Loucy (cell line): ENCODE results near the gene MEST.

ENCODE experiments used
- H2AFZ ChIP-seq: fragments of 200-600 bp; sonication (generic); 2 replicates; pipeline ENCODE4 v1.6.0; 2016; ENCODE audit warnings: antibody characterized with exemption, mild to moderate bottlenecking, low read length, moderate library complexity
- H3F3A ChIP-seq: fragments of 200-600 bp; 2 replicates; pipeline ENCODE4 v1.6.0; 2016; ENCODE audit warnings: antibody characterized with exemption, low read depth, mild to moderate bottlenecking
- H3K27me3 ChIP-seq: fragments of 200-600 bp; sonication (generic); 2 replicates; pipeline ENCODE4 v1.6.1; 2014; ENCODE audit warnings: low read length, mild to moderate bottlenecking; ENCODE audit not compliant: insufficient read depth, poor library complexity, severe bottlenecking
- H3K36me3 ChIP-seq: fragments of 200-600 bp; sonication (generic); 2 replicates; pipeline ENCODE4 v1.6.1; 2016; ENCODE audit warnings: low read length; ENCODE audit not compliant: insufficient read depth
- H3K4me1 ChIP-seq: fragments of 200-600 bp; sonication (generic); 2 replicates; pipeline ENCODE4 v1.5.1; 2014; ENCODE audit warnings: low read length, mild to moderate bottlenecking; ENCODE audit not compliant: insufficient read depth, poor library complexity, severe bottlenecking
- H3K4me2 ChIP-seq: fragments of 200-600 bp; sonication (generic); 2 replicates; pipeline ENCODE4 v1.6.0; 2014; ENCODE audit warnings: antibody characterized with exemption, low read length, low read depth, mild to moderate bottlenecking; ENCODE audit not compliant: poor library complexity, severe bottlenecking
- H3K4me3 ChIP-seq: fragments of 200-600 bp; sonication (generic); 2 replicates; pipeline ENCODE4 v1.5.1; 2014; ENCODE audit warnings: low read length, mild to moderate bottlenecking, mixed read lengths; ENCODE audit not compliant: poor library complexity, severe bottlenecking
- H3K79me2 ChIP-seq: fragments of 200-600 bp; sonication (generic); 2 replicates; pipeline ENCODE4 v1.6.1; 2014; ENCODE audit warnings: low read length; ENCODE audit not compliant: insufficient read depth
- H3K9ac ChIP-seq: fragments of 200-600 bp; sonication (generic); 2 replicates; pipeline ENCODE4 v1.6.0; 2014; ENCODE audit warnings: mild to moderate bottlenecking, low read depth, low read length, moderate library complexity; ENCODE audit not compliant: poor library complexity, severe bottlenecking
- H3K9me2 ChIP-seq: fragments of 200-600 bp; sonication (generic); replicated peaks from 2 replicates; pipeline ENCODE4 v1.6.1; 2016; ENCODE audit warnings: low read depth, low read length, mixed read lengths
- H3K9me3 ChIP-seq: fragments of 200-600 bp; sonication (generic); 2 replicates; pipeline ENCODE4 v1.6.1; 2014; ENCODE audit warnings: mild to moderate bottlenecking, antibody characterized with exemption, low read length, low read depth; ENCODE audit not compliant: insufficient read depth
- H4K20me1 ChIP-seq: fragments of 200-600 bp; sonication (generic); 2 replicates; pipeline ENCODE4 v1.6.0; 2014; ENCODE audit warnings: antibody characterized with exemption, low read length, mild to moderate bottlenecking; ENCODE audit not compliant: insufficient read depth, poor library complexity, severe bottlenecking
- CTCF ChIP-seq: fragments of 200-600 bp; sonication (generic); conservative IDR thresholded peaks from 2 replicates; pipeline ENCODE4 v1.5.1; 2014; ENCODE audit warnings: mild to moderate bottlenecking, antibody characterized with exemption, low read length
- EZH2phosphoT487 ChIP-seq: fragments of 200-600 bp; IDR thresholded peaks from 2 replicates; pipeline ENCODE4 v1.6.1; 2018; ENCODE audit warnings: antibody characterized with exemption, mild to moderate bottlenecking, moderate library complexity, borderline replicate concordance

Gene MEST

GRCh38 chr7:130481898-130482297 lies 10.0 kb upstream of the MEST start:
- H3K9me2 ChIP-seq: no peaks in the 10 kb centered on the region
- H3K4me2 ChIP-seq: no peak overlapping the region
- no peaks in the 10 kb centered on the region for H3F3A ChIP-seq
- no peaks in the 10 kb centered on the region for H3K36me3 ChIP-seq
- H3K4me1 ChIP-seq: peaks cover 12% of the 10 kb centered on the region
- TF ChIP-seq EZH2phosphoT487: no peak
- no peak for TF ChIP-seq CTCF
- no peaks in the 10 kb centered on the region; the same call in 1 of the 2 replicates for H3K9me3 ChIP-seq
- H3K9ac ChIP-seq: no peak overlapping the region
- H3K79me2 ChIP-seq: peaks cover 6% of the 10 kb centered on the region
- H3K27me3 ChIP-seq: no peaks in the 10 kb centered on the region
- no peak overlapping the region for H3K4me3 ChIP-seq
- H2AFZ ChIP-seq: peak overlapping the region; percentile 53
- H4K20me1 ChIP-seq: no peaks in the 10 kb centered on the region

GRCh38 chr7:130483031-130483430 lies 8.9 kb upstream of the MEST start:
- Histone ChIP-seq H3K27me3 (no peaks in the 10 kb centered on the region), H3K4me2 (no peak overlapping the region), H3K36me3 (no peaks in the 10 kb centered on the region), H3K4me1 (peaks cover 21% of the 10 kb centered on the region), H3F3A (no peaks in the 10 kb centered on the region), H2AFZ (no peak overlapping the region), H3K79me2 (peaks cover 15% of the 10 kb centered on the region), H3K4me3 (no peak overlapping the region), H3K9me2 (no peaks in the 10 kb centered on the region), H4K20me1 (no peaks in the 10 kb centered on the region), H3K9ac (no peak overlapping the region), H3K9me3 (no peaks in the 10 kb centered on the region; the same call in 1 of the 2 replicates)
- TF ChIP-seq EZH2phosphoT487 (no peak), CTCF (no peak)

- H3K9me2 ChIP-seq: no peaks in the 10 kb centered on the region
- H4K20me1 ChIP-seq: no peaks in the 10 kb centered on the region
- H3K79me2 ChIP-seq: peaks cover 19% of the 10 kb centered on the region
- TF ChIP-seq CTCF (no peak), EZH2phosphoT487 (no peak)
- H3K4me3 ChIP-seq: peak overlapping the region; percentile 82
- H3K27me3 ChIP-seq: no peaks in the 10 kb centered on the region
- H3K36me3 ChIP-seq: no peaks in the 10 kb centered on the region
- H2AFZ ChIP-seq: peak overlapping the region; percentile 93
- H3K4me2 ChIP-seq: peak overlapping the region; percentile 87
- H3K9me3 ChIP-seq: no peaks in the 10 kb centered on the region
- H3K4me1 ChIP-seq: peaks cover 31% of the 10 kb centered on the region
- no peak overlapping the region for H3K9ac ChIP-seq
- no peaks in the 10 kb centered on the region for H3F3A ChIP-seq
Observed at GRCh38 chr7:130485734-130486113, 6.2 kb upstream of the MEST start.
